22Rv1 (cell line): ENCODE data around the gene OAF.

Experiments used
- ZFX ChIP-seq: fragments of 450-650 bp; IDR thresholded peaks from 2 replicates; pipeline ENCODE4 v1.6.1; 2017; ENCODE audit warnings: antibody characterized with exemption, borderline replicate concordance
- TF ChIP-seq, protein P1 (sequence below): fragments of 450-650 bp; IDR thresholded peaks from 2 replicates; pipeline ENCODE4 v1.5.1; 2017; ENCODE audit warnings: mild to moderate bottlenecking

GRCh38 chr11:120188371-120188770 is 22.5 kb upstream of the OAF start:
- TF ChIP-seq, protein P1, sequence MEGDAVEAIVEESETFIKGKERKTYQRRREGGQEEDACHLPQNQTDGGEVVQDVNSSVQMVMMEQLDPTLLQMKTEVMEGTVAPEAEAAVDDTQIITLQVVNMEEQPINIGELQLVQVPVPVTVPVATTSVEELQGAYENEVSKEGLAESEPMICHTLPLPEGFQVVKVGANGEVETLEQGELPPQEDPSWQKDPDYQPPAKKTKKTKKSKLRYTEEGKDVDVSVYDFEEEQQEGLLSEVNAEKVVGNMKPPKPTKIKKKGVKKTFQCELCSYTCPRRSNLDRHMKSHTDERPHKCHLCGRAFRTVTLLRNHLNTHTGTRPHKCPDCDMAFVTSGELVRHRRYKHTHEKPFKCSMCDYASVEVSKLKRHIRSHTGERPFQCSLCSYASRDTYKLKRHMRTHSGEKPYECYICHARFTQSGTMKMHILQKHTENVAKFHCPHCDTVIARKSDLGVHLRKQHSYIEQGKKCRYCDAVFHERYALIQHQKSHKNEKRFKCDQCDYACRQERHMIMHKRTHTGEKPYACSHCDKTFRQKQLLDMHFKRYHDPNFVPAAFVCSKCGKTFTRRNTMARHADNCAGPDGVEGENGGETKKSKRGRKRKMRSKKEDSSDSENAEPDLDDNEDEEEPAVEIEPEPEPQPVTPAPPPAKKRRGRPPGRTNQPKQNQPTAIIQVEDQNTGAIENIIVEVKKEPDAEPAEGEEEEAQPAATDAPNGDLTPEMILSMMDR = no peak
- TF ChIP-seq ZFX = no peak
